Measurements from ENCODE around the gene SYCN. TPM values are rescaled to one million over a fixed set of nuclear protein-coding genes. Genes with fewer than 3 reads are reported as not detected.

SYCN gene
- total RNA-seq, 1 donor from 2014 or later = not detected

GRCh38 chr19:39160889-39161672, 43.0 kb downstream of the SYCN start:
- H3K27ac Mint-ChIP-seq = no peak overlapping the region
- intact Hi-C loops (cut with micrococcal nuclease) = no loop called here
- ChIA-PET POLR2A (no interaction called here), CTCF (no interaction called here)
- TF ChIP-seq CTCF (IDR thresholded peaks at IDR 0.05) = no peak
- no peaks in the 10 kb centered on the region for H3K27me3 Mint-ChIP-seq
- DNase-seq = no peak
- ATAC-seq (ENCODE audit: low read depth) = no peak
- H3K4me3 Mint-ChIP-seq = no peak overlapping the region
- H3K4me1 Mint-ChIP-seq = peaks cover 2% of the 10 kb centered on the region
- no peaks in the 10 kb centered on the region for H3K9me3 Mint-ChIP-seq
- peaks cover 5% of the 10 kb centered on the region for H3K36me3 Mint-ChIP-seq (ENCODE audit: low read depth)

- POLR2A ChIA-PET = no interaction called here
- H3K4me3 Mint-ChIP-seq = no peak overlapping the region
Observed at GRCh38 chr19:39160523-39160861, 43.6 kb downstream of the SYCN start.

GRCh38 chr19:39158646-39159260, 45.3 kb downstream of the SYCN start:
- H3K9me3 Mint-ChIP-seq = no peaks in the 10 kb centered on the region
- no peak overlapping the region for H3K4me3 Mint-ChIP-seq
- peaks cover 4% of the 10 kb centered on the region for H3K4me1 Mint-ChIP-seq
- ATAC-seq (ENCODE audit: low read depth) (no peak), DNase-seq (no peak)
- intact Hi-C loops (cut with micrococcal nuclease) = no loop called here
- H3K36me3 Mint-ChIP-seq (ENCODE audit: low read depth) = peaks cover 12% of the 10 kb centered on the region
- TF ChIP-seq CTCF (IDR thresholded peaks at IDR 0.05) = no peak
- POLR2A ChIA-PET = no interaction called here
- CTCF ChIA-PET = no interaction called here
- H3K27ac Mint-ChIP-seq = no peak overlapping the region
- H3K27me3 Mint-ChIP-seq = no peaks in the 10 kb centered on the region

More at GRCh38 chr19:39160523-39160861, 43.6 kb downstream of the SYCN start:
- CTCF ChIA-PET = no interaction called here
- peaks cover 4% of the 10 kb centered on the region for H3K4me1 Mint-ChIP-seq
- DNase-seq (no peak), ATAC-seq (ENCODE audit: low read depth) (no peak)
- TF ChIP-seq CTCF (IDR thresholded peaks at IDR 0.05) = no peak
- intact Hi-C loops (cut with micrococcal nuclease) = no loop called here
- no peak overlapping the region for H3K27ac Mint-ChIP-seq
- H3K9me3 Mint-ChIP-seq = no peaks in the 10 kb centered on the region
- peaks cover 7% of the 10 kb centered on the region for H3K36me3 Mint-ChIP-seq (ENCODE audit: low read depth)
- no peaks in the 10 kb centered on the region for H3K27me3 Mint-ChIP-seq

GRCh38 chr19:39157997-39158389, 46.1 kb downstream of the SYCN start:
- ChIA-PET POLR2A (no interaction called here), CTCF (no interaction called here)
- no peaks in the 10 kb centered on the region for H3K9me3 Mint-ChIP-seq
- DNase-seq = no peak
- TF ChIP-seq CTCF (IDR thresholded peaks at IDR 0.05) = no peak
- H3K27ac Mint-ChIP-seq = no peak overlapping the region
- intact Hi-C loops (cut with micrococcal nuclease) = no loop called here
- peaks cover 4% of the 10 kb centered on the region for H3K4me1 Mint-ChIP-seq
- H3K4me3 Mint-ChIP-seq = no peak overlapping the region
- H3K27me3 Mint-ChIP-seq = no peaks in the 10 kb centered on the region
- no peak for ATAC-seq (ENCODE audit: low read depth)
- H3K36me3 Mint-ChIP-seq (ENCODE audit: low read depth) = peaks cover 12% of the 10 kb centered on the region

GRCh38 chr19:39157275-39157996, 46.6 kb downstream of the SYCN start:
- H3K27me3 Mint-ChIP-seq = no peaks in the 10 kb centered on the region
- peaks cover 3% of the 10 kb centered on the region for H3K4me1 Mint-ChIP-seq
- ChIA-PET CTCF (no interaction called here), POLR2A (no interaction called here)
- no peak overlapping the region for H3K4me3 Mint-ChIP-seq
- no peak overlapping the region for H3K27ac Mint-ChIP-seq
- no peak for ATAC-seq (ENCODE audit: low read depth)
- TF ChIP-seq CTCF (IDR thresholded peaks at IDR 0.05) = no peak
- no peak for DNase-seq
- H3K9me3 Mint-ChIP-seq = no peaks in the 10 kb centered on the region
- peaks cover 12% of the 10 kb centered on the region for H3K36me3 Mint-ChIP-seq (ENCODE audit: low read depth)
- intact Hi-C loops (cut with micrococcal nuclease) = no loop called here

Data from activated B cell treated with CpG ODN at 0.5 μM for 24 hours (primary cell).